Measurements from ENCODE around the gene THBS4. TPM values are rescaled to one million over a fixed set of nuclear protein-coding genes. Genes with fewer than 3 reads are reported as not detected.
A peak's percentile ranks its signal among the peaks of the same experiment; 100 is the strongest.

The THBS4 gene
- total and polyA plus RNA-seq, 4 experiments from 2014 or later = 0.29 to 0.56 (median 0.47) TPM; not detected in 1

DNA sequence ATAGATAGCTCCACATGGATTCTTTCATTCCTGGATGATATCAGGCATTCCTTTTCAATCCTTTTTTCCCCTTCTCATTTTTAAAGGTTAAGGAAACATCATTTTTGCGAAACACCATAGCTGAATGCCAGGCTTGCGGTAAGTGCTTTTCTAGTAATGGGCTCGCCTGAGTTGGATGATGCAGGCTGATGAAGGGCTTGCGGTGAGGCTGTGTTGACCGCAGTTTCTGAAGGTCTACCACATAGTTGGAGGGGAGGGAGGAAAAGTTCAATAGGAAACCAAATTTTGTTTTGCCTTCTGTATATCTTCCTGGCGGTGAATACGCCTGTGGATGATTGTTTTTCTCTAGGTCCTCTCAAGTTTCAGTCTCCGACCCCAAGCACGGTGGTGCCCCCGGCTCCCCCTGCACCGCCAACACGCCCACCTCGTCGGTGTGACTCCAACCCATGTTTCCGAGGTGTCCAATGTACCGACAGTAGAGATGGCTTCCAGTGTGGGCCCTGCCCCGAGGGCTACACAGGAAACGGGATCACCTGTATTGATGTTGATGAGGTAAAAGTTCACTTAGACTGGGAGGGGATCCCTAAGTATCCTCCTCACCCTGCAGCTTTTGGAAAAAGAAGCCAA lies 24.3 kb downstream of the THBS4 start:
- H3K27me3 Mint-ChIP-seq = no peaks in the 10 kb centered on the region
- H3K36me3 Mint-ChIP-seq = peaks cover 11 to 20% of the 10 kb centered on the region in 2 donors
- DNase-seq = no peak
- no peaks in the 10 kb centered on the region for H3K36me3 ChIP-seq (ENCODE audit: insufficient read depth, low read length)
- intact Hi-C loops (cut with micrococcal nuclease) = no loop called here
- no peaks in the 10 kb centered on the region for H3K27me3 ChIP-seq (ENCODE audit: insufficient read depth, low read length)
- POLR2A ChIA-PET (ENCODE audit: partially characterized antibody) = no interaction called here
- no peak overlapping the region for H3K4me3 Mint-ChIP-seq
- no peak overlapping the region for H3K27ac ChIP-seq (ENCODE audit: low read depth, low read length)
- peak overlapping the region in 1 of 7 donors; percentile 17 for H3K27ac Mint-ChIP-seq
- no peak overlapping the region for H3K4me3 ChIP-seq (ENCODE audit: low read length in 2 of 2)
- H3K4me1 Mint-ChIP-seq = peaks cover 0 to 8% (median 1%) of the 10 kb centered on the region in 4 donors
- H3K4me1 ChIP-seq (ENCODE audit: insufficient read depth, low read length) = no peaks in the 10 kb centered on the region
- H3K9me3 Mint-ChIP-seq = peaks cover 0 to 1% (median 0%) of the 10 kb centered on the region in 8 donors
- CTCF ChIA-PET (ENCODE audit: partially characterized antibody) = interaction anchor here (0.9 kb wide), 1 partner anchor 14 kb away, joined by 3 read pairs; no protein-coding TSS in a partner anchor
- no peaks in the 10 kb centered on the region for H3K9me3 ChIP-seq (ENCODE audit: control insufficient read depth in 1 of 2, low read length in 2 of 2)

DNA sequence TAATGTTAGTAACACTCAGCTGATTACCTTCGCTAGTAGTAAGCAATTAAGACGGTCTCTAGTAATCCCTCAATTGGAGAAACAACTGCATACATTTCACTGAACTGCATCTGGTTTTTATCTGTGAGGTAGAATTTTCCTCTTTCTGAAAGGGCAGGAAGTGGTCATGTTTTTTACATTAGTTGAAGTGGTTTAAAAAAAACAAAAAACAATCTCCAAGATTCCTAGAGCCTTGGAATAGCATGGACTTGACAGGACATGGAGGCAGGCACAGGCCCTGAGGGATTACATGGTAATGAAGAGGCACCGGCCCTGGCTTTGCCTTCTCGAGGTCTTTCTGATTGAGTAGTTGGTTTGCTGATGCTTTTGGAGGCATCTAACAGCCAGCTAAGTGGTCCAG lies 25.8 kb downstream of the THBS4 start:
- peaks cover 0 to 1% (median 0%) of the 10 kb centered on the region in 8 donors for H3K9me3 Mint-ChIP-seq
- H3K27ac ChIP-seq (ENCODE audit: low read depth, low read length) = no peak overlapping the region
- intact Hi-C loops (cut with micrococcal nuclease) = no loop called here
- peaks cover 19 to 29% of the 10 kb centered on the region in 2 donors for H3K36me3 Mint-ChIP-seq
- POLR2A ChIA-PET (ENCODE audit: partially characterized antibody) = no interaction called here
- CTCF ChIA-PET (ENCODE audit: partially characterized antibody) = interaction anchor here (2.6 kb wide), 1 partner anchor 23 kb away, joined by 10 read pairs; no protein-coding TSS in a partner anchor
- peak overlapping the region in 1 of 7 donors; percentile 43 for H3K27ac Mint-ChIP-seq
- no peaks in the 10 kb centered on the region for H3K27me3 Mint-ChIP-seq
- H3K4me3 ChIP-seq (ENCODE audit: low read length in 2 of 2) = no peak overlapping the region
- H3K4me1 Mint-ChIP-seq = peaks cover 0 to 8% (median 1%) of the 10 kb centered on the region in 4 donors
- H3K9me3 ChIP-seq (ENCODE audit: control insufficient read depth in 1 of 2, low read length in 2 of 2) = no peaks in the 10 kb centered on the region
- no peaks in the 10 kb centered on the region for H3K27me3 ChIP-seq (ENCODE audit: insufficient read depth, low read length)
- no peak for DNase-seq
- no peaks in the 10 kb centered on the region for H3K4me1 ChIP-seq (ENCODE audit: insufficient read depth, low read length)
- H3K36me3 ChIP-seq (ENCODE audit: insufficient read depth, low read length) = no peaks in the 10 kb centered on the region
- H3K4me3 Mint-ChIP-seq = no peak overlapping the region

DNA sequence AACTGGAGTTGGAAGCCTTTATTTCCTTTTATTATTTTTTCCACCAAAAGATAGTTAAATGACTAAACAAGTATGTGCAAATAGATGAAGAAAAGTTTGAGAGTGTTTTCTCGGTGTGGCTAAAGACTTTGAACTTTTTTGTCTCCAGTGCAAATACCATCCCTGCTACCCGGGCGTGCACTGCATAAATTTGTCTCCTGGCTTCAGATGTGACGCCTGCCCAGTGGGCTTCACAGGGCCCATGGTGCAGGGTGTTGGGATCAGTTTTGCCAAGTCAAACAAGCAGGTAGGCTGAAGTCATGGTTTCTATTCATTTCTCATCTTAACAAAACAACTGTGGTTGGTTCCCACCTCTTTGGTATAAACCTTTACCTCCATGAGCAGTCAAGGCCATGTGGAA lies 26.4 kb downstream of the THBS4 start:
- intact Hi-C loops (cut with micrococcal nuclease) = no loop called here
- H3K9me3 Mint-ChIP-seq = peaks cover 0 to 1% (median 0%) of the 10 kb centered on the region in 8 donors
- H3K27me3 ChIP-seq (ENCODE audit: insufficient read depth, low read length) = no peaks in the 10 kb centered on the region
- DNase-seq = no peak
- H3K27ac ChIP-seq (ENCODE audit: low read depth, low read length) = no peak overlapping the region
- ChIA-PET CTCF (ENCODE audit: partially characterized antibody) (interaction anchor here (2.6 kb wide), 1 partner anchor 22 kb away, joined by 10 read pairs; no protein-coding TSS in a partner anchor), POLR2A (ENCODE audit: partially characterized antibody) (no interaction called here)
- no peaks in the 10 kb centered on the region for H3K9me3 ChIP-seq (ENCODE audit: control insufficient read depth in 1 of 2, low read length in 2 of 2)
- H3K27me3 Mint-ChIP-seq = no peaks in the 10 kb centered on the region
- no peak overlapping the region for H3K4me3 ChIP-seq (ENCODE audit: low read length in 2 of 2)
- no peaks in the 10 kb centered on the region for H3K36me3 ChIP-seq (ENCODE audit: insufficient read depth, low read length)
- H3K4me1 Mint-ChIP-seq = peaks cover 0 to 8% (median 1%) of the 10 kb centered on the region in 4 donors
- H3K27ac Mint-ChIP-seq = peak overlapping the region in 2 of 7 donors; percentile 23 to 43
- H3K4me1 ChIP-seq (ENCODE audit: insufficient read depth, low read length) = no peaks in the 10 kb centered on the region
- H3K4me3 Mint-ChIP-seq = no peak overlapping the region
- peaks cover 21 to 29% of the 10 kb centered on the region in 2 donors for H3K36me3 Mint-ChIP-seq

DNA sequence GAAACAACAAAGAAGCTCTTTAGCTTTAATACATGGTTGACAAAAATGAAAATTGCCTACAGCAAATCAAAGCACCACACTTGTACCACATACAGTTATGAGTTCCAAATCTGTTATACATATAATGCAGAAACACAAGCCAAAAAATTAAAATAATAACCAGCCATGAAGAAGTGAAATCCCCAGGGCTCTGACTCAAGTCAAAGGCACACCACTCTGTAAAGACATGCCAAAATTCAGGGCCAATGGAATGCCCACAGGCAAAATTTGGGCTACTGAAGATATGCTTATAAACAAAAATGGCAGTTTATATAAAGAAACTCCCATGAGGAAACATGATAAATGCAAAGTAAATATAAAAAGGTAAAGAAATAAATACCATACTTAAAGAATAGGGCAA lies 29.0 kb downstream of the THBS4 start:
- H3K4me3 Mint-ChIP-seq = no peak overlapping the region
- POLR2A ChIA-PET (ENCODE audit: partially characterized antibody) = no interaction called here
- H3K27me3 ChIP-seq (ENCODE audit: insufficient read depth, low read length) = no peaks in the 10 kb centered on the region

DNA sequence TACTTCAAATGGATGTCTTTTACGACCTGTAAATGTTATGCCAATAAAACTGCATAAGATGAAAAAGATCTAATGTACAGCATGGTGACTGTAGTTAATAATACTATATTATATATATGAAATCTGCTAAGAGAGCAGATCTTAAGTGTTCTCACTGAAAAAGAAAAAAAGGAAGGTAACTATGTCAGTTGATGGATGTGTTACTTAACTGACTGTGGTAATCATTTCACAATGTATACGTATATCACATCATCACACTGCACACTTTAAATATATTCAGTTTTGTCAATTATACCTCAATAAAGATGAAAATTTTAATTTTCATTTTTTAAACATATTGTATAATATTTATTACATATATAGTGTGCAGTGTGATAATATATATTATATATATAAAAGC lies 31.9 kb downstream of the THBS4 start:
- no peak overlapping the region for H3K27ac Mint-ChIP-seq
- Histone ChIP-seq H3K27ac (ENCODE audit: low read depth, low read length) (no peak overlapping the region), H3K4me3 (ENCODE audit: low read length in 2 of 2) (no peak overlapping the region), H3K9me3 (ENCODE audit: control insufficient read depth in 1 of 2, low read length in 2 of 2) (no peaks in the 10 kb centered on the region), H3K4me1 (ENCODE audit: insufficient read depth, low read length) (no peaks in the 10 kb centered on the region), H3K36me3 (ENCODE audit: insufficient read depth, low read length) (no peaks in the 10 kb centered on the region), H3K27me3 (ENCODE audit: insufficient read depth, low read length) (no peaks in the 10 kb centered on the region)
- no peaks in the 10 kb centered on the region for H3K4me1 Mint-ChIP-seq
- DNase-seq = no peak
- H3K36me3 Mint-ChIP-seq = peaks cover 47 to 53% of the 10 kb centered on the region in 2 donors
- no peaks in the 10 kb centered on the region for H3K27me3 Mint-ChIP-seq
- intact Hi-C loops (cut with micrococcal nuclease) = no loop called here
- no peak overlapping the region for H3K4me3 Mint-ChIP-seq
- H3K9me3 Mint-ChIP-seq = peaks cover 0 to 1% (median 0%) of the 10 kb centered on the region in 8 donors
- POLR2A ChIA-PET (ENCODE audit: partially characterized antibody) = no interaction called here
- CTCF ChIA-PET (ENCODE audit: partially characterized antibody) = no interaction called here

More for the DNA sequence above, 29.0 kb downstream of the THBS4 start:
- Mint-ChIP-seq H3K9me3 (peaks cover 0 to 1% (median 0%) of the 10 kb centered on the region in 8 donors), H3K27ac (no peak overlapping the region), H3K36me3 (peaks cover 33 to 37% of the 10 kb centered on the region in 2 donors), H3K27me3 (no peaks in the 10 kb centered on the region), H3K4me1 (peaks cover 0 to 8% (median 1%) of the 10 kb centered on the region in 4 donors)
- H3K9me3 ChIP-seq (ENCODE audit: control insufficient read depth in 1 of 2, low read length in 2 of 2) = no peaks in the 10 kb centered on the region
- no peaks in the 10 kb centered on the region for H3K4me1 ChIP-seq (ENCODE audit: insufficient read depth, low read length)
- H3K36me3 ChIP-seq (ENCODE audit: insufficient read depth, low read length) = no peaks in the 10 kb centered on the region
- no peak overlapping the region for H3K4me3 ChIP-seq (ENCODE audit: low read length in 2 of 2)
- no peak overlapping the region for H3K27ac ChIP-seq (ENCODE audit: low read depth, low read length)
- intact Hi-C loops (cut with micrococcal nuclease) = no loop called here
- no peak for DNase-seq
- CTCF ChIA-PET (ENCODE audit: partially characterized antibody) = no interaction called here

DNA sequence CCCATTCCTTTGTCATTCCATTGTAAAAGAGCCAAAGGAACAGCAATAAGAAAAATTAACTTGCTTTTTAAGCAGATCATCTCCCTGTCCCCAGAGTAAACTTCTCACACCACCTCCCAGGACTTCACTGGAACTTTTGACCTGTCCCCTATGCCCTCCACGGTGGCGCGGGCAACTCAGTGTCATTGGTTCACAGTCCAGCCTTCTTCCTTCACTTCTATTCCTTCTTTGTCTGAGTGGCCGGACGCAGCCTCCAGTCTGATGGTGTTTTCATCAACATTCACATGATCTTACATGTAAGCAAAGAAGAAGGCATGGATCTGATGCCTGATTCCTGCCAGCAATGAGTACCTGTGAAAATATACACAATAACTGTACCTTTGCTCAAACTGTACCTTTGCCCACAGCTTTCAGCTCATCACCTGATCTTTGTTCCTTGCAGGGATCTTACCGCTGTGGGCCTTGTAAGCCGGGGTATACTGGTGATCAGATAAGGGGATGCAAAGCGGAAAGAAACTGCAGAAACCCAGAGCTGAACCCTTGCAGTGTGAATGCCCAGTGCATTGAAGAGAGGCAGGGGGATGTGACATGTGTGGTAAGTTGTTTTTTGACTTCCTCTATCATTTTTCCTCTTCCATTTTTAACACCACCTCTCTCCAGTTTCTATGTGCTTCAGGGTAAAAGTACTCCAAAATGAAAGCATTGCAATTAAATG lies 32.5 kb downstream of the THBS4 start:
- intact Hi-C loops (cut with micrococcal nuclease) = no loop called here
- Mint-ChIP-seq H3K36me3 (peaks cover 52 to 54% of the 10 kb centered on the region in 2 donors), H3K4me3 (no peak overlapping the region), H3K4me1 (no peaks in the 10 kb centered on the region), H3K27ac (no peak overlapping the region), H3K9me3 (peaks cover 0 to 1% (median 0%) of the 10 kb centered on the region in 8 donors), H3K27me3 (no peaks in the 10 kb centered on the region)
- ChIA-PET POLR2A (ENCODE audit: partially characterized antibody) (no interaction called here), CTCF (ENCODE audit: partially characterized antibody) (no interaction called here)
- no peak for DNase-seq
- Histone ChIP-seq H3K36me3 (ENCODE audit: insufficient read depth, low read length) (no peaks in the 10 kb centered on the region), H3K27me3 (ENCODE audit: insufficient read depth, low read length) (no peaks in the 10 kb centered on the region), H3K9me3 (ENCODE audit: control insufficient read depth in 1 of 2, low read length in 2 of 2) (no peaks in the 10 kb centered on the region), H3K27ac (ENCODE audit: low read depth, low read length) (no peak overlapping the region), H3K4me1 (ENCODE audit: insufficient read depth, low read length) (no peaks in the 10 kb centered on the region), H3K4me3 (ENCODE audit: low read length in 2 of 2) (no peak overlapping the region)

DNA sequence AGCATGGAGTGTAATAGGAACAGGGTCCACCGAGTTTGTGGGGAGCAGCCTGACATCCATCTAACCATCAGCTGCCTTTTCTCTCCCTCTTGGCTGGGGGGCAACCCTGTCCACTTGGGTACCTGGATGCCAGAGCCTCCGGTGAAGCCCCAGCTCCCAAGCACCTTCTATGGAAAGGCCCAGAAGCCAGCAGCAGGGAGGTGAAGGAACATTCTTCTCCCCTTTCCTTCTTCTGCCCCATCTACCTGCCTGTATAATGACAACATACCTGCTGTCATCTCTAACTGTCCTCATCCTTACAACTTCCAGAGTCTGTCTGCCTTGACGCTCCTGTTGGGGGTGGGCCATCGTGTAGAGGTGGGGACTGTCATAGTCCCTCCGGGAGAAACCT lies 33.1 kb downstream of the THBS4 start:
- Mint-ChIP-seq H3K27me3 (no peaks in the 10 kb centered on the region), H3K4me3 (no peak overlapping the region), H3K27ac (peak overlapping the region in 1 of 7 donors; percentile 8), H3K9me3 (peaks cover 0 to 1% (median 0%) of the 10 kb centered on the region in 8 donors), H3K4me1 (no peaks in the 10 kb centered on the region), H3K36me3 (peaks cover 53 to 54% of the 10 kb centered on the region in 2 donors)
- DNase-seq = no peak
- Histone ChIP-seq H3K27ac (ENCODE audit: low read depth, low read length) (no peak overlapping the region), H3K36me3 (ENCODE audit: insufficient read depth, low read length) (no peaks in the 10 kb centered on the region), H3K9me3 (ENCODE audit: control insufficient read depth in 1 of 2, low read length in 2 of 2) (no peaks in the 10 kb centered on the region), H3K27me3 (ENCODE audit: insufficient read depth, low read length) (no peaks in the 10 kb centered on the region), H3K4me3 (ENCODE audit: low read length in 2 of 2) (no peak overlapping the region), H3K4me1 (ENCODE audit: insufficient read depth, low read length) (no peaks in the 10 kb centered on the region)
- ChIA-PET CTCF (ENCODE audit: partially characterized antibody) (no interaction called here), POLR2A (ENCODE audit: partially characterized antibody) (no interaction called here)
- intact Hi-C loops (cut with micrococcal nuclease) = no loop called here
